Neural cell (in vitro differentiated cells): ENCODE measurements around the gene KIF5A. TPM values are rescaled to one million over a fixed set of nuclear protein-coding genes. Genes with fewer than 3 reads are reported as not detected.
"Not testable (repeated sequence)": the region's sequence is repeated elsewhere in the genome, so short reads cannot be mapped to it uniquely, and the experiment has no call there.

ENCODE experiments used
- H2AFZ ChIP-seq: fragments of 200-600, 300-800 bp; sonication (generic), shearing (Covaris generic); 2 replicates; pipeline ENCODE4 v1.6.0; 2014; ENCODE audit warnings: low read depth, mild to moderate bottlenecking, antibody characterized with exemption, low read length, moderate library complexity
- H3F3A ChIP-seq: fragments of 200-600 bp; shearing (Covaris generic); 2 replicates; pipeline ENCODE4 v1.6.1; 2016; ENCODE audit warnings: mild to moderate bottlenecking, moderate library complexity, mixed read lengths, antibody characterized with exemption, low read length; ENCODE audit not compliant: insufficient read depth, poor library complexity, severe bottlenecking
- H3K27ac ChIP-seq: fragments of 200-600, 300-800 bp; sonication (generic), shearing (Covaris generic); 2 replicates; pipeline ENCODE4 v1.5.1; 2014; ENCODE audit warnings: mild to moderate bottlenecking, low read length, moderate library complexity
- H3K27me3 ChIP-seq: fragments of 300-800, 200-600 bp; sonication (generic), shearing (Covaris generic); 2 replicates; pipeline ENCODE4 v1.6.0; 2014; ENCODE audit warnings: mild to moderate bottlenecking, low read depth, low read length, moderate library complexity; ENCODE audit not compliant: insufficient read depth
- H3K36me3 ChIP-seq: fragments of 300-800, 200-600 bp; sonication (generic), shearing (Covaris generic); 2 replicates; pipeline ENCODE4 v1.5.1; 2014; ENCODE audit warnings: mild to moderate bottlenecking, antibody characterized with exemption, low read length, moderate library complexity; ENCODE audit not compliant: insufficient read depth
- H3K4me2 ChIP-seq: fragments of 300-800, 200-600 bp; sonication (generic), shearing (Covaris generic); 2 replicates; pipeline ENCODE4 v1.6.0; 2014; ENCODE audit warnings: mild to moderate bottlenecking, low read length
- H3K4me3 ChIP-seq: fragments of 300-800, 200-600 bp; sonication (generic), shearing (Covaris generic); 2 replicates; pipeline ENCODE4 v1.5.1; 2014; ENCODE audit warnings: mild to moderate bottlenecking, low read length, moderate library complexity
- H3K79me2 ChIP-seq: fragments of 200-600 bp; shearing (Covaris generic); replicated peaks from 2 replicates; pipeline ENCODE4 v1.6.0; 2014; ENCODE audit warnings: mild to moderate bottlenecking, low read length, moderate library complexity; ENCODE audit not compliant: insufficient read depth
- H3K9ac ChIP-seq: fragments of 300-800, 200-600 bp; sonication (generic), shearing (Covaris generic); 2 replicates; pipeline ENCODE4 v1.6.1; 2016; ENCODE audit warnings: mild to moderate bottlenecking, low read length, mixed read lengths
- H3K9me2 ChIP-seq: fragments of 200-600 bp; shearing (Covaris generic); 2 replicates; pipeline ENCODE4 v1.6.1; 2016; ENCODE audit warnings: mild to moderate bottlenecking, low read length, mixed read lengths; ENCODE audit not compliant: insufficient read depth
- H3K9me3 ChIP-seq: fragments of 200-600, 300-800 bp; sonication (generic), shearing (Covaris generic); 2 replicates; pipeline ENCODE4 v1.6.1; 2016; ENCODE audit warnings: mild to moderate bottlenecking, mixed run types, low read length, moderate library complexity, mixed read lengths
- H4K20me1 ChIP-seq: fragments of 200-600 bp; shearing (Covaris generic); 2 replicates; pipeline ENCODE4 v1.6.1; 2016; ENCODE audit warnings: mild to moderate bottlenecking, mixed run types; ENCODE audit not compliant: insufficient read depth
- CTCF ChIP-seq: fragments of 450-650 bp; IDR thresholded peaks from 2 replicates; pipeline ENCODE4 v1.5.1; 2014; ENCODE audit warnings: antibody characterized with exemption, mild to moderate bottlenecking, moderate library complexity; ENCODE audit not compliant: poor library complexity, severe bottlenecking
- EP300 ChIP-seq: fragments of 450-650 bp; conservative IDR thresholded peaks from 2 replicates; pipeline ENCODE4 v1.6.1; 2014; ENCODE audit warnings: antibody characterized with exemption, mild to moderate bottlenecking, moderate library complexity; ENCODE audit not compliant: poor library complexity, severe bottlenecking
- EZH2 ChIP-seq: fragments of 200-600, 300-800 bp; shearing (Covaris generic), sonication (generic); IDR thresholded peaks from 2 replicates; pipeline ENCODE4 v1.6.1; 2014; ENCODE audit warnings: antibody characterized with exemption, low read length, borderline replicate concordance, mild to moderate bottlenecking; ENCODE audit not compliant: insufficient read depth, poor library complexity, severe bottlenecking
- MXI1 ChIP-seq: fragments of 450-650 bp; conservative IDR thresholded peaks from 2 replicates; pipeline ENCODE4 v1.6.1; 2014; ENCODE audit warnings: antibody characterized with exemption, mild to moderate bottlenecking; ENCODE audit not compliant: poor library complexity, severe bottlenecking
- POLR2AphosphoS5 ChIP-seq: IDR thresholded peaks from 2 replicates; pipeline ENCODE4 v1.6.1; 2012
- RAD21 ChIP-seq: fragments of 450-650 bp; conservative IDR thresholded peaks from 2 replicates; pipeline ENCODE4 v1.6.1; 2014; ENCODE audit warnings: antibody characterized with exemption, mild to moderate bottlenecking, moderate library complexity
- SMC3 ChIP-seq: fragments of 450-650 bp; conservative IDR thresholded peaks from 2 replicates; pipeline ENCODE4 v1.6.1; 2014; ENCODE audit warnings: antibody characterized with exemption, mild to moderate bottlenecking, moderate library complexity; ENCODE audit not compliant: poor library complexity
- TAF1 ChIP-seq: IDR thresholded peaks from 2 replicates; pipeline ENCODE4 v1.6.1; 2012; ENCODE audit warnings: low read depth
- polyA plus RNA-seq: library from polyadenylated mRNA; depleted of rRNA; stranded (reverse); fragments of >200 nt; gene quantifications from 2 replicates; pipeline ENCODE4 v1.2.3, GENCODE V29; 2014
- TF ChIP-seq, protein P1 (sequence below): IDR thresholded peaks from 2 replicates; pipeline ENCODE4 v1.6.1; 2012; ENCODE audit warnings: borderline replicate concordance

The KIF5A gene
- polyA plus RNA-seq, 1 donor from 2014 or later: 58.8 TPM

GRCh38 chr12:57513266-57513665 lies 36.6 kb upstream of the KIF5A start:
- Histone ChIP-seq H3K9ac (no peak overlapping the region), H3K27me3 (no peaks in the 10 kb centered on the region), H3K9me3 (no peaks in the 10 kb centered on the region), H2AFZ (no peak overlapping the region), H3K79me2 (peaks cover 4% of the 10 kb centered on the region), H3K4me3 (no peak overlapping the region), H3K36me3 (peaks cover 7% of the 10 kb centered on the region), H4K20me1 (no peaks in the 10 kb centered on the region), H3K9me2 (no peaks in the 10 kb centered on the region), H3K4me2 (no peak overlapping the region), H3K27ac (no peak overlapping the region), H3F3A (no peaks in the 10 kb centered on the region)
- no peak for TF ChIP-seq RAD21
- TF ChIP-seq EZH2: no peak
- TF ChIP-seq SMC3: no peak
- no peak for TF ChIP-seq CTCF
- TF ChIP-seq TAF1: no peak
- TF ChIP-seq, protein P1, sequence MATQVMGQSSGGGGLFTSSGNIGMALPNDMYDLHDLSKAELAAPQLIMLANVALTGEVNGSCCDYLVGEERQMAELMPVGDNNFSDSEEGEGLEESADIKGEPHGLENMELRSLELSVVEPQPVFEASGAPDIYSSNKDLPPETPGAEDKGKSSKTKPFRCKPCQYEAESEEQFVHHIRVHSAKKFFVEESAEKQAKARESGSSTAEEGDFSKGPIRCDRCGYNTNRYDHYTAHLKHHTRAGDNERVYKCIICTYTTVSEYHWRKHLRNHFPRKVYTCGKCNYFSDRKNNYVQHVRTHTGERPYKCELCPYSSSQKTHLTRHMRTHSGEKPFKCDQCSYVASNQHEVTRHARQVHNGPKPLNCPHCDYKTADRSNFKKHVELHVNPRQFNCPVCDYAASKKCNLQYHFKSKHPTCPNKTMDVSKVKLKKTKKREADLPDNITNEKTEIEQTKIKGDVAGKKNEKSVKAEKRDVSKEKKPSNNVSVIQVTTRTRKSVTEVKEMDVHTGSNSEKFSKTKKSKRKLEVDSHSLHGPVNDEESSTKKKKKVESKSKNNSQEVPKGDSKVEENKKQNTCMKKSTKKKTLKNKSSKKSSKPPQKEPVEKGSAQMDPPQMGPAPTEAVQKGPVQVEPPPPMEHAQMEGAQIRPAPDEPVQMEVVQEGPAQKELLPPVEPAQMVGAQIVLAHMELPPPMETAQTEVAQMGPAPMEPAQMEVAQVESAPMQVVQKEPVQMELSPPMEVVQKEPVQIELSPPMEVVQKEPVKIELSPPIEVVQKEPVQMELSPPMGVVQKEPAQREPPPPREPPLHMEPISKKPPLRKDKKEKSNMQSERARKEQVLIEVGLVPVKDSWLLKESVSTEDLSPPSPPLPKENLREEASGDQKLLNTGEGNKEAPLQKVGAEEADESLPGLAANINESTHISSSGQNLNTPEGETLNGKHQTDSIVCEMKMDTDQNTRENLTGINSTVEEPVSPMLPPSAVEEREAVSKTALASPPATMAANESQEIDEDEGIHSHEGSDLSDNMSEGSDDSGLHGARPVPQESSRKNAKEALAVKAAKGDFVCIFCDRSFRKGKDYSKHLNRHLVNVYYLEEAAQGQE: no peak
- TF ChIP-seq EP300: no peak
- no peak for TF ChIP-seq MXI1
- TF ChIP-seq POLR2AphosphoS5: no peak

- not testable (repeated sequence) for H4K20me1 ChIP-seq
Observed at GRCh38 chr12:57513677-57514076, 36.2 kb upstream of the KIF5A start.

GRCh38 chr12:57514246-57514645 lies 35.6 kb upstream of the KIF5A start:
- H3K9ac ChIP-seq, H3K27ac ChIP-seq, H3K36me3 ChIP-seq, H2AFZ ChIP-seq, H3K4me3 ChIP-seq, H3K4me2 ChIP-seq, H3K9me3 ChIP-seq, H3K9me2 ChIP-seq, H4K20me1 ChIP-seq, H3F3A ChIP-seq, H3K27me3 ChIP-seq: not testable (repeated sequence)
- peaks cover 13% of the 10 kb centered on the region for H3K79me2 ChIP-seq

More at GRCh38 chr12:57513677-57514076, 36.2 kb upstream of the KIF5A start:
- not testable (repeated sequence) for H3K36me3 ChIP-seq, H3K9me3 ChIP-seq, H3K9ac ChIP-seq, H3K79me2 ChIP-seq, H3K9me2 ChIP-seq, H2AFZ ChIP-seq, H3K4me2 ChIP-seq, H3F3A ChIP-seq, H3K27me3 ChIP-seq, H3K27ac ChIP-seq, H3K4me3 ChIP-seq
